Measurements from ENCODE around the gene SERPINA3. TPM values are rescaled to one million over a fixed set of nuclear protein-coding genes. Genes with fewer than 3 reads are reported as not detected.
A peak's percentile ranks its signal among the peaks of the same experiment; 100 is the strongest.
"Not testable (repeated sequence)": the region's sequence is repeated elsewhere in the genome, so short reads cannot be mapped to it uniquely, and the experiment has no call there.

The SERPINA3 gene
- total and polyA plus RNA-seq, 8 donors, result 1.1 to 198 (median 1.4) TPM

- H3K4me1 ChIP-seq, result peaks cover 6 to 8% of the 10 kb centered on the region in 2 donors
- no peak overlapping the region for H3K4me3 ChIP-seq
- no peaks in the 10 kb centered on the region for H3K9me3 ChIP-seq
- no peaks in the 10 kb centered on the region for H3K36me3 ChIP-seq
- peak overlapping the region in 1 of 2 donors; percentile 77 for H3K27ac ChIP-seq
- H3K27me3 ChIP-seq, result peaks cover 0 to 6% of the 10 kb centered on the region in 2 donors
- TF ChIP-seq, protein P1, sequence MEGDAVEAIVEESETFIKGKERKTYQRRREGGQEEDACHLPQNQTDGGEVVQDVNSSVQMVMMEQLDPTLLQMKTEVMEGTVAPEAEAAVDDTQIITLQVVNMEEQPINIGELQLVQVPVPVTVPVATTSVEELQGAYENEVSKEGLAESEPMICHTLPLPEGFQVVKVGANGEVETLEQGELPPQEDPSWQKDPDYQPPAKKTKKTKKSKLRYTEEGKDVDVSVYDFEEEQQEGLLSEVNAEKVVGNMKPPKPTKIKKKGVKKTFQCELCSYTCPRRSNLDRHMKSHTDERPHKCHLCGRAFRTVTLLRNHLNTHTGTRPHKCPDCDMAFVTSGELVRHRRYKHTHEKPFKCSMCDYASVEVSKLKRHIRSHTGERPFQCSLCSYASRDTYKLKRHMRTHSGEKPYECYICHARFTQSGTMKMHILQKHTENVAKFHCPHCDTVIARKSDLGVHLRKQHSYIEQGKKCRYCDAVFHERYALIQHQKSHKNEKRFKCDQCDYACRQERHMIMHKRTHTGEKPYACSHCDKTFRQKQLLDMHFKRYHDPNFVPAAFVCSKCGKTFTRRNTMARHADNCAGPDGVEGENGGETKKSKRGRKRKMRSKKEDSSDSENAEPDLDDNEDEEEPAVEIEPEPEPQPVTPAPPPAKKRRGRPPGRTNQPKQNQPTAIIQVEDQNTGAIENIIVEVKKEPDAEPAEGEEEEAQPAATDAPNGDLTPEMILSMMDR (IDR thresholded peaks at IDR 0.05), result no peak
- ATAC-seq, result no peak
- DNase-seq, result no peak
- intact Hi-C loops (cut with DNase I), result no loop called here
Measured at GRCh38 chr14:94600148-94600545, 12.0 kb upstream of the SERPINA3 start.

DNA sequence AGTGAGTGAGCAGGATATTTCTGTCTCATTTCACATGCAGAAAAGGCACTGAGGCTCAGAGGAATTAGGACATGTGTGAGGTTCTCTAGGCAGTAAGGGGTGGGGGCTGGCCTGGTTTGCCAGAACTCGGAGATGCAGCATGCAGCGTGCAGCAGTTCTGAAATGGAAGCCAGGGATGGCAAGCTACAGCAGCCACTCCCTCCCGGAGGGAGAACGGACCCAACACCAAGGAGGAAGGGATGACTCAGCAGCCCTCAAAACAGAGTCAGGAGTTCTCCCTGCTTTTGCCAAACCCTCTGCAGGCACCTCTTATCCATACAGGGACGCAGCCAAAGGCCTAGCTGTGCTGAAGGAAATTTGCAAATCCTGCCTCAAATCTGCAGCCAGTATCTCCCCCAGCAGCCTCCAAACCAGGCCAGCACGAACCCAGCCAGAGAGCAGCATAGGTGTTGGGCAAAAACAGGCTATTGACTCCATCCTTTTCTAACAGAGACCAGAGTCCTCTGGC is 10.3 kb upstream of the SERPINA3 start:
- Histone ChIP-seq H3K4me3 (no peak overlapping the region), H3K27ac (peak overlapping the region in 1 of 2 donors; percentile 55), H3K9me3 (no peaks in the 10 kb centered on the region), H3K4me1 (peaks cover 6 to 8% of the 10 kb centered on the region in 2 donors), H3K36me3 (no peaks in the 10 kb centered on the region), H3K27me3 (peaks cover 0 to 4% of the 10 kb centered on the region in 2 donors)
- intact Hi-C loops (cut with DNase I), result no loop called here
- peak in 2 of 4 donors; percentile 59 to 75 for DNase-seq
- peak; percentile 68 for ATAC-seq
- TF ChIP-seq, protein P1 (IDR thresholded peaks at IDR 0.05), result no peak

DNA sequence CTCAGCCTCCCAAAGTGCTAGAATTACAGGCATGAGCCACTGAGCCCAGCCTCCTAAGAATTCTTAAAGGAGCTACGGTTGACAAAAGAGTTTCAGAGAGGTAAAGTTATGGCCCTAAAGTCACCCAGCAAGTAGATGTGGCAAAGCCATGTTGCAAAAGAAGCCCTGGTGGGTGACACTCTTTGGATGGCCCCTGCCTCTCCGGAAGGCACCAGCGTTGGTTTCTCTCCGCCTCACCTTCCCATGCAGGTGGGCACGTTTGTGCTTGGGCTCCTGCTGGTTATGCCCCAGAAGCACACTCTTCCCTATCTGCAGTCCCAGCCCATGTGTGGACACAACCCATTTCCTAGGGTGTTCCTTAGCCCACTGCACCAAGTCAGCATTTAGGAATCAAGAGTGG is 9.5 kb upstream of the SERPINA3 start:
- Histone ChIP-seq H3K36me3 (no peaks in the 10 kb centered on the region), H3K4me3 (no peak overlapping the region), H3K27me3 (peaks cover 0 to 4% of the 10 kb centered on the region in 2 donors), H3K27ac (peak overlapping the region in 1 of 2 donors; percentile 55), H3K4me1 (peaks cover 6 to 8% of the 10 kb centered on the region in 2 donors), H3K9me3 (no peaks in the 10 kb centered on the region)
- TF ChIP-seq, protein P1 (IDR thresholded peaks at IDR 0.05), result no peak
- DNase-seq, result no peak
- no peak for ATAC-seq
- intact Hi-C loops (cut with DNase I), result no loop called here

DNA sequence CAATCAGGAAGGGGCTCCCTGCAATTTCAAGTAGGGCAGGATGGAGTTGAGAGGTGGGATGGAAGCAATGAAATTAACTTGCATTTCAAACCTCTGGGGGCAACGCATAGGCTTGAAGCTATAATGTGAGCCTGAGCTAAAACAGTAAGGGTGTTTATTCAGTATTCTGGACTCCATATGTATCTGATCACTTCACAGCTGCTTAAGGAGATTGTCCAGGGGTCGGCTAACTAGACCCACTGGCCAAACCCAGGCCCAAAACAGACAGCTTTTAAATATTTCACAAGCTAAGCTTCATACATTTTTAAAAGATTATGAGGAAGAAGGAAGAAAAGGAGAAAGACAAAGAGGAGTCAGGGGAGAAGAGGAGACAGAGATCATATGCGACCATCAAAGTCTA is 6.8 kb upstream of the SERPINA3 start:
- peaks cover 0 to 4% of the 10 kb centered on the region in 2 donors for H3K27me3 ChIP-seq
- TF ChIP-seq, protein P1 (IDR thresholded peaks at IDR 0.05), result no peak
- H3K4me1 ChIP-seq, result no peaks in the 10 kb centered on the region
- intact Hi-C loops (cut with DNase I), result no loop called here
- H3K36me3 ChIP-seq, result no peaks in the 10 kb centered on the region
- ATAC-seq, result no peak
- peak in 2 of 4 donors; percentile 76 for DNase-seq
- H3K9me3 ChIP-seq, result no peaks in the 10 kb centered on the region
- H3K27ac ChIP-seq, result no peak overlapping the region
- no peak overlapping the region for H3K4me3 ChIP-seq

DNA sequence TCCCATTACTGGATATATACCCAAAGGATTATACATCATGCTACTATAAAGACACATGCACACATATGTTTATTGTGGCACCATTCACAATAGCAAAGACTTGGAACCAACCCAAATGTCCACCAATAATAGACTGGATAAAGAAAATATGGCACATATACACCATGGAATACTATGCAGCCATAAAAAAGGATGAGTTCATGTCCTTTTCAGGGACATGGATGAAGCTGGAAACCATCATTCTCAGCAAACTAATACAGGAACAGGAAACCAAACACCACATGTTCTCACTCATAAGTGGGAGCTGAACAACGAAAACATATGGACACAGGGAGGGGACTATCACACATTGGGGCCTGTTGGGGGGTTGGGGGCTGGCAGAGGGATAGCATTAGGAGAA is 3.2 kb upstream of the SERPINA3 start:
- H3K27ac ChIP-seq; intact Hi-C loops (cut with DNase I); H3K4me1 ChIP-seq; H3K27me3 ChIP-seq; ATAC-seq; H3K4me3 ChIP-seq; DNase-seq; H3K36me3 ChIP-seq; H3K9me3 ChIP-seq: not testable (repeated sequence)

GRCh38 chr14:94611179-94611578 is 1.0 kb upstream of the SERPINA3 start:
- no peaks in the 10 kb centered on the region for H3K36me3 ChIP-seq
- DNase-seq (no peak), ATAC-seq (no peak)
- TF ChIP-seq, protein P1 (IDR thresholded peaks at IDR 0.05), result no peak
- H3K4me3 ChIP-seq, result no peak overlapping the region
- intact Hi-C loops (cut with DNase I), result no loop called here
- H3K27me3 ChIP-seq, result no peaks in the 10 kb centered on the region
- peaks cover 0 to 2% of the 10 kb centered on the region in 2 donors for H3K9me3 ChIP-seq
- H3K27ac ChIP-seq, result no peak overlapping the region
- no peaks in the 10 kb centered on the region for H3K4me1 ChIP-seq
